ENCODE data around the gene GHR.

GRCh38 chr5:42636946-42637345, 213.7 kb downstream of the GHR start:
- TF ChIP-seq PATZ1 (tag by site-specific recombination; IDR thresholded peaks at IDR 0.05) = no peak
- no peak for TF ChIP-seq PBX3 (CRISPR knock-in tag; IDR thresholded peaks at IDR 0.05)
- TF ChIP-seq ZBTB26 (tag by site-specific recombination; optimal IDR thresholded peaks at IDR 0.05) = no peak
- no peak for TF ChIP-seq HOXA7 (CRISPR knock-in tag; IDR thresholded peaks at IDR 0.05; ENCODE audit: borderline replicate concordance)
- no peak for TF ChIP-seq CTCF (tag by site-specific recombination; IDR thresholded peaks at IDR 0.05)
- TF ChIP-seq ZNF48 (tag by site-specific recombination; IDR thresholded peaks at IDR 0.05) = no peak
- no peak for TF ChIP-seq ZNF600 (tag by site-specific recombination; IDR thresholded peaks at IDR 0.05)
- no peak for TF ChIP-seq ZNF18 (tag by site-specific recombination; IDR thresholded peaks at IDR 0.05)
